ENCODE results near the gene MAT1A.

- TF ChIP-seq POLR2A (IDR thresholded peaks at IDR 0.05) (no peak), CTCF (IDR thresholded peaks at IDR 0.05) (no peak)
These were observed 7.5 kb upstream of the MAT1A start for GRCh38 chr10:80296942-80297341.

All from testis (tissue), 2 donors.